Osteoblast (primary cell): Measurements from ENCODE around the gene KIAA0319L. TPM values are rescaled to one million over a fixed set of nuclear protein-coding genes. Genes with fewer than 3 reads are reported as not detected.
"Not testable (repeated sequence)": the region's sequence is repeated elsewhere in the genome, so short reads cannot be mapped to it uniquely, and the experiment has no call there.

Experiments
- DNase-seq: peaks from one replicate; pipeline ENCODE4 v3.0.0; 2011; ENCODE audit warnings: low spot score, mixed read lengths; ENCODE audit not compliant: insufficient read length; ENCODE audit errors: missing footprints
- H2AFZ ChIP-seq: 2 replicates; pipeline ENCODE4 v1.6.0; 2011; ENCODE audit warnings: mild to moderate bottlenecking, low read length
- H3K27ac ChIP-seq: 2 replicates; pipeline ENCODE4 v1.5.1; 2011; ENCODE audit warnings: mild to moderate bottlenecking, low read depth, low read length, moderate library complexity
- H3K27me3 ChIP-seq: 2 replicates; pipeline ENCODE4 v1.6.0; 2012; ENCODE audit warnings: mild to moderate bottlenecking, control low read depth, inconsistent platforms, low read length, moderate library complexity; ENCODE audit not compliant: insufficient read depth
- H3K36me3 ChIP-seq: 2 replicates; pipeline ENCODE4 v1.5.1; 2011; ENCODE audit warnings: mild to moderate bottlenecking, low read length, control low read depth, moderate library complexity; ENCODE audit not compliant: insufficient read depth
- H3K4me1 ChIP-seq: 2 replicates; pipeline ENCODE4 v1.5.1; 2011; ENCODE audit warnings: mild to moderate bottlenecking, low read length, control low read depth, moderate library complexity; ENCODE audit not compliant: insufficient read depth
- H3K4me2 ChIP-seq: 2 replicates; pipeline ENCODE4 v1.6.0; 2011; ENCODE audit warnings: mild to moderate bottlenecking, low read length; ENCODE audit not compliant: insufficient read depth
- H3K4me3 ChIP-seq: fragments of 200-600 bp; sonication (generic); 3 replicates; pipeline ENCODE4 v1.5.1; 2012; ENCODE audit warnings: mild to moderate bottlenecking, low read length, inconsistent platforms; ENCODE audit not compliant: insufficient read depth
- H3K79me2 ChIP-seq: 2 replicates; pipeline ENCODE4 v1.6.0; 2012; ENCODE audit warnings: mild to moderate bottlenecking, low read length, control low read depth, inconsistent platforms; ENCODE audit not compliant: insufficient read depth
- H3K9me3 ChIP-seq: 2 replicates; pipeline ENCODE4 v1.5.1; 2011; ENCODE audit warnings: low read depth, low read length, control low read depth
- H4K20me1 ChIP-seq: 2 replicates; pipeline ENCODE4 v1.6.0; 2012; ENCODE audit warnings: mild to moderate bottlenecking, low read length, control low read depth; ENCODE audit not compliant: insufficient read depth
- total RNA-seq: library from RNA; depleted of rRNA; stranded (reverse); fragments of >200 nt; gene quantifications from 2 replicates; pipeline ENCODE4 v1.2.3, GENCODE V29; 2012
- TF ChIP-seq, protein P1 (sequence below): IDR thresholded peaks from 2 replicates; pipeline ENCODE4 v1.5.1; 2011; ENCODE audit warnings: mild to moderate bottlenecking, low read depth, low read length, moderate library complexity; ENCODE audit errors: extremely low read depth

Gene KIAA0319L
- total RNA-seq, 1 donor: 44.9 TPM

DNA sequence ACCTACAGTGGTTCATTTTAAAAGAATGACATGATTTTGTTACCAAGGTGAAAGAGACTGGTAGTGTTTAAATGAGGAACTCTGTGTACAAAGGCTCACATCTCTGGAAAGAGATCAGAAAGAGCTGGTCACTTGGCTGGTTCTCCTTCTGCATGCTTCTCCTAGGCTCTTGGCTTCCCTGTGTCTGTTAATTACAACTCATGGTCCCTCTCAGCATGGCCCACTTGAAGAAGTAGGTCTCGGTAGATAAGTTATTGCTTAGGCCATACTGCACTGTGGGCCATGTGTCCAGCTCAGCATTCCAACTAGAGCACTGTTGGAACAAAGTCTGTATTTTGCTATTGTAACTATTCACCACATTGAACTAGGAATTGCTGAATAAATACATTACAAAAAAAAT lies 91.1 kb downstream of the KIAA0319L start:
- TF ChIP-seq, protein P1, sequence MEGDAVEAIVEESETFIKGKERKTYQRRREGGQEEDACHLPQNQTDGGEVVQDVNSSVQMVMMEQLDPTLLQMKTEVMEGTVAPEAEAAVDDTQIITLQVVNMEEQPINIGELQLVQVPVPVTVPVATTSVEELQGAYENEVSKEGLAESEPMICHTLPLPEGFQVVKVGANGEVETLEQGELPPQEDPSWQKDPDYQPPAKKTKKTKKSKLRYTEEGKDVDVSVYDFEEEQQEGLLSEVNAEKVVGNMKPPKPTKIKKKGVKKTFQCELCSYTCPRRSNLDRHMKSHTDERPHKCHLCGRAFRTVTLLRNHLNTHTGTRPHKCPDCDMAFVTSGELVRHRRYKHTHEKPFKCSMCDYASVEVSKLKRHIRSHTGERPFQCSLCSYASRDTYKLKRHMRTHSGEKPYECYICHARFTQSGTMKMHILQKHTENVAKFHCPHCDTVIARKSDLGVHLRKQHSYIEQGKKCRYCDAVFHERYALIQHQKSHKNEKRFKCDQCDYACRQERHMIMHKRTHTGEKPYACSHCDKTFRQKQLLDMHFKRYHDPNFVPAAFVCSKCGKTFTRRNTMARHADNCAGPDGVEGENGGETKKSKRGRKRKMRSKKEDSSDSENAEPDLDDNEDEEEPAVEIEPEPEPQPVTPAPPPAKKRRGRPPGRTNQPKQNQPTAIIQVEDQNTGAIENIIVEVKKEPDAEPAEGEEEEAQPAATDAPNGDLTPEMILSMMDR: no peak
- Histone ChIP-seq H3K27ac (no peak overlapping the region), H3K4me1 (no peaks in the 10 kb centered on the region)

DNA sequence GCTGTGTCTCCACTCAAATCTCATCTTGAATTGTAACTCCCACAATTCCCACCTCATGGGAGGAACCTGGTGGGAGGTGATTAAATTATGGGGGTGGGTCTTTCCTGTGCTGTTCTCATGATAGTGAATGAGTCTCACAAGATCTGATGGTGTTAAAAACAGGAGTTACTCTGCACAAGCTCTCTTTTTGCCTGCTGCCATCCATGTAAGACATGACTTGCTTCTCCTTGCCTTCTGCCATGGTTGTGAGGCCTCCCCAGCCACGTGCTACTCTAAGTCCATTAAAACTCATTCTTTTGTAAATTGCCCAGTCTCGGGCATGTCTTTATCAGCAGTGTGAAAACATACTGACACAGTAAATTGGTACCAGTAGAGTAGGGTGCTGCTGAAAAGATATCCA lies 93.5 kb downstream of the KIAA0319L start:
- not testable (repeated sequence) for H4K20me1 ChIP-seq, H3K9me3 ChIP-seq, H3K79me2 ChIP-seq, H2AFZ ChIP-seq, DNase-seq, H3K27ac ChIP-seq, H3K4me2 ChIP-seq, H3K4me1 ChIP-seq, H3K4me3 ChIP-seq, H3K27me3 ChIP-seq
- H3K36me3 ChIP-seq: peaks cover 29% of the 10 kb centered on the region

More for the DNA sequence above, 91.1 kb downstream of the KIAA0319L start:
- H4K20me1 ChIP-seq: no peaks in the 10 kb centered on the region
- H3K36me3 ChIP-seq: peaks cover 34% of the 10 kb centered on the region
- no peak overlapping the region for H2AFZ ChIP-seq
- no peaks in the 10 kb centered on the region for H3K27me3 ChIP-seq
- no peak overlapping the region for H3K4me2 ChIP-seq
- H3K4me3 ChIP-seq: no peak overlapping the region
- DNase-seq: no peak
- H3K79me2 ChIP-seq: no peaks in the 10 kb centered on the region
- no peaks in the 10 kb centered on the region for H3K9me3 ChIP-seq

DNA sequence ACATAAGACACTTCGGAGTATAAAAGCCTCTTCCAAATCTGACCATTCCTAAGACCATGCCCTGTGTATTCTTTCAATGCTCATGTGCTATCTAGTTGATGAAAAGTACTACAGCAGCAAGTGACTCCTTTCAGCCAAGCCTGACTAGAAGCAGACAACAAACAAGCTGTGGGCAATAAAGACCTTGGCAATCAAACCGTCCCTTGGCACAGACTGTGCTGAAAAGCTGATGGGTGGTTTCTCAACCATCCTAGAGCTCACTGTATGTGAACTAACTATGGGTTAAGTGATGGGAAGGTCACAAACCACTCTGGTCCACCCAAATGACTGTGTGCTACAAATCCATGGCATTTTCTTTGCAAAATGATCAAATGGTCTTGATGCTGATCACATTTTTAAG lies 94.0 kb downstream of the KIAA0319L start:
- peaks cover 29% of the 10 kb centered on the region for H3K36me3 ChIP-seq
- no peak overlapping the region for H3K4me2 ChIP-seq
- H3K4me1 ChIP-seq: no peaks in the 10 kb centered on the region
- no peak for DNase-seq
- no peaks in the 10 kb centered on the region for H4K20me1 ChIP-seq
- H3K79me2 ChIP-seq: no peaks in the 10 kb centered on the region
- TF ChIP-seq, protein P1: no peak
- no peak overlapping the region for H2AFZ ChIP-seq
- H3K27ac ChIP-seq: no peak overlapping the region
- H3K9me3 ChIP-seq: no peaks in the 10 kb centered on the region
- no peaks in the 10 kb centered on the region for H3K27me3 ChIP-seq
- H3K4me3 ChIP-seq: no peak overlapping the region

DNA sequence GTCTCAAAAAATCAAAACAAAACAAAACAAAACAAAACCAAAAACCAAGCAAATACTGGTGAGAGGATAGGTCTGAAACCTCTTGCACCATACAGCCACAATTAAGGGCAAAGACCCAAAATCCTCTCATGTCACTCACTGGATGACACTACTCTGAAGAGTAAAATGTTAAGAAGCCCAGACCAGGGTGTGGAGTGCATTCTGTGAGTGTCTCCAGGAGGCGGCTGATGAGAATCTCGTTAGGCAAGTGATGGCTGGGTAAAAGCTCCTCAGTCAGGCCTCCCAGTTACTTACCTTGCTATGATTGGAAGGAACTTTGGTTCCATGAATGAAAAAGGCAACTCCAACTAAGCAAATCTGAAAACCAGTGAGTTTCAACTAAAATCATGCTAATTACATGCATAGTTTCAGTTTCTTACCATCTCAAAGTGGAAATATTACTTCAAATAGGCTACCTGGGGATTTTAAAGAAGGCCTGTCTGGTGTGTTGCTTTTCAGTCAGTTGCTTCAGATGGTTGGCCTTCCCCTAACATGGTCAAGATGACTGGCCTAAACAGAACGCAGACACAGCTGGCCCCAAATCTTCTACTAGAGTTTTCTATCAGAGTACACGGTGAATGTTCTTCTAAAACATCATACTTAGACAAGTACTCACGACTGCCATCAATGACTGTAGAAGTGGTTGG lies 95.1 kb downstream of the KIAA0319L start:
- no peak overlapping the region for H3K4me2 ChIP-seq
- H3K4me1 ChIP-seq: no peaks in the 10 kb centered on the region
- TF ChIP-seq, protein P1: no peak
- H3K27ac ChIP-seq: no peak overlapping the region
- no peak overlapping the region for H3K4me3 ChIP-seq
- no peaks in the 10 kb centered on the region for H3K9me3 ChIP-seq
- H3K36me3 ChIP-seq: peaks cover 29% of the 10 kb centered on the region
- H3K27me3 ChIP-seq: no peaks in the 10 kb centered on the region
- no peaks in the 10 kb centered on the region for H3K79me2 ChIP-seq
- no peaks in the 10 kb centered on the region for H4K20me1 ChIP-seq
- no peak overlapping the region for H2AFZ ChIP-seq
- no peak for DNase-seq
